ENCODE data around the gene PDGFB. TPM values are rescaled to one million over a fixed set of nuclear protein-coding genes. Genes with fewer than 3 reads are reported as not detected.

The PDGFB gene
- total RNA-seq, 1 experiment from 2014 or later, result 78.0 TPM

GRCh38 chr22:39265143-39265886 lies 20.5 kb upstream of the PDGFB start:
- POLR2A ChIA-PET, result no interaction called here
- no TSS peak for BruUV-seq (replicated peaks)
- Histone ChIP-seq H3K4me3 (ENCODE audit: low read depth in 2 of 2, low read length in 2 of 2) (no peak overlapping the region), H3K4me1 (ENCODE audit: control insufficient read depth, insufficient read depth, low read length) (0 out of 2 replicates have a peak, but pooled peaks cover 2% of the 10 kb centered on the region), H3K36me3 (ENCODE audit: control insufficient read depth, insufficient read depth, low read length) (no peaks in the 10 kb centered on the region), H3K9me3 (ENCODE audit: control insufficient read depth, insufficient read depth, low read depth, low read length) (no peaks in the 10 kb centered on the region), H3K27ac (ENCODE audit: low read length) (no peak overlapping the region), H3K27me3 (ENCODE audit: control insufficient read depth, insufficient read depth, low read length) (no peaks in the 10 kb centered on the region)
- intact Hi-C loops (cut with micrococcal nuclease; ENCODE audit: unreplicated experiment), result no loop called here
- no peak for TF ChIP-seq REST (IDR thresholded peaks at IDR 0.05; ENCODE audit: insufficient read depth in 1 of 2, low read depth in 2 of 2, low read length in 1 of 2)
- TF ChIP-seq POLR2AphosphoS5 (IDR thresholded peaks at IDR 0.05; ENCODE audit: low read depth, low read length), result no peak
- no peak for TF ChIP-seq SIN3A (IDR thresholded peaks at IDR 0.05; ENCODE audit: borderline replicate concordance, insufficient read depth, low read depth, low read length)
- TF ChIP-seq TCF7L2 (IDR thresholded peaks at IDR 0.05; ENCODE audit: low read depth, low read length), result no peak
- no peak for TF ChIP-seq CTCF (IDR thresholded peaks at IDR 0.05)
- in situ Hi-C loops (cut with HindIII; ENCODE audit: low pct_unique_long_range_greater_than_20kb, low sequenced_read_pairs), result no loop called here
- no peak for DNase-seq (ENCODE audit: low read depth, low spot score)
- CTCF ChIA-PET, result no interaction called here
- ATAC-seq, result no peak

- H3K27ac ChIP-seq (ENCODE audit: low read length), result no peak overlapping the region
- no peaks in the 10 kb centered on the region for H3K36me3 ChIP-seq (ENCODE audit: control insufficient read depth, insufficient read depth, low read length)
- POLR2A ChIA-PET, result interaction anchor here (0.6 kb wide), 1 partner anchor 82 kb away, joined by 3 read pairs; no protein-coding TSS in a partner anchor
- BruUV-seq (replicated peaks), result no TSS peak
- H3K9me3 ChIP-seq (ENCODE audit: control insufficient read depth, insufficient read depth, low read depth, low read length), result no peaks in the 10 kb centered on the region
- ATAC-seq, result no peak
- CTCF ChIA-PET, result no interaction called here
- in situ Hi-C loops (cut with HindIII; ENCODE audit: low pct_unique_long_range_greater_than_20kb, low sequenced_read_pairs) (no loop called here), intact Hi-C loops (cut with micrococcal nuclease; ENCODE audit: unreplicated experiment) (no loop called here)
- DNase-seq (ENCODE audit: low read depth, low spot score), result no peak
- H3K4me3 ChIP-seq (ENCODE audit: low read depth in 2 of 2, low read length in 2 of 2), result no peak overlapping the region
- peaks cover 1% of the 10 kb centered on the region; the same call in 1 of the 2 replicates for H3K4me1 ChIP-seq (ENCODE audit: control insufficient read depth, insufficient read depth, low read length)
- H3K27me3 ChIP-seq (ENCODE audit: control insufficient read depth, insufficient read depth, low read length), result no peaks in the 10 kb centered on the region
- TF ChIP-seq REST (IDR thresholded peaks at IDR 0.05; ENCODE audit: insufficient read depth in 1 of 2, low read depth in 2 of 2, low read length in 1 of 2) (no peak), CTCF (IDR thresholded peaks at IDR 0.05) (no peak), POLR2AphosphoS5 (IDR thresholded peaks at IDR 0.05; ENCODE audit: low read depth, low read length) (no peak), TCF7L2 (IDR thresholded peaks at IDR 0.05; ENCODE audit: low read depth, low read length) (no peak), SIN3A (IDR thresholded peaks at IDR 0.05; ENCODE audit: borderline replicate concordance, insufficient read depth, low read depth, low read length) (no peak)
These were observed 19.7 kb upstream of the PDGFB start for GRCh38 chr22:39264349-39265038.
